Endothelial cell of umbilical vein (primary cell): ENCODE measurements around the gene SHISA8.

Experiments
- EZH2 ChIP-seq: IDR thresholded peaks from 2 replicates; pipeline ENCODE4 v1.6.1; 2012; ENCODE audit warnings: borderline replicate concordance, low read depth, mild to moderate bottlenecking, moderate library complexity, low read length, inconsistent platforms; ENCODE audit not compliant: severe bottlenecking
- TF ChIP-seq, protein P1 (sequence below), 2 donors: IDR thresholded peaks; 1 replicate in 1 of 2; 2 replicates in 1 of 2; pipeline ENCODE4 v1.5.1; 2011; ENCODE audit warnings: low read length in 2 of 2, mild to moderate bottlenecking in 2 of 2, moderate library complexity in 2 of 2, control low read depth in 1 of 2, inconsistent platforms in 1 of 2, low read depth in 1 of 2; ENCODE audit not compliant: insufficient read depth in 1 of 2; ENCODE audit errors: extremely low read depth in 1 of 2
- TF ChIP-seq, protein P2 (sequence below): IDR thresholded peaks from 2 replicates; pipeline ENCODE4 v1.6.1; 2011; ENCODE audit not compliant: insufficient read depth, insufficient read length

GRCh38 chr22:41891407-41891806, 23.5 kb downstream of the SHISA8 start:
- TF ChIP-seq, protein P1, sequence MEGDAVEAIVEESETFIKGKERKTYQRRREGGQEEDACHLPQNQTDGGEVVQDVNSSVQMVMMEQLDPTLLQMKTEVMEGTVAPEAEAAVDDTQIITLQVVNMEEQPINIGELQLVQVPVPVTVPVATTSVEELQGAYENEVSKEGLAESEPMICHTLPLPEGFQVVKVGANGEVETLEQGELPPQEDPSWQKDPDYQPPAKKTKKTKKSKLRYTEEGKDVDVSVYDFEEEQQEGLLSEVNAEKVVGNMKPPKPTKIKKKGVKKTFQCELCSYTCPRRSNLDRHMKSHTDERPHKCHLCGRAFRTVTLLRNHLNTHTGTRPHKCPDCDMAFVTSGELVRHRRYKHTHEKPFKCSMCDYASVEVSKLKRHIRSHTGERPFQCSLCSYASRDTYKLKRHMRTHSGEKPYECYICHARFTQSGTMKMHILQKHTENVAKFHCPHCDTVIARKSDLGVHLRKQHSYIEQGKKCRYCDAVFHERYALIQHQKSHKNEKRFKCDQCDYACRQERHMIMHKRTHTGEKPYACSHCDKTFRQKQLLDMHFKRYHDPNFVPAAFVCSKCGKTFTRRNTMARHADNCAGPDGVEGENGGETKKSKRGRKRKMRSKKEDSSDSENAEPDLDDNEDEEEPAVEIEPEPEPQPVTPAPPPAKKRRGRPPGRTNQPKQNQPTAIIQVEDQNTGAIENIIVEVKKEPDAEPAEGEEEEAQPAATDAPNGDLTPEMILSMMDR (IDR thresholded peaks at IDR 0.05; ENCODE audit: extremely low read depth in 1 of 2, insufficient read depth in 1 of 2, low read depth in 1 of 2, low read length in 2 of 2) = no peak
- TF ChIP-seq, protein P2, sequence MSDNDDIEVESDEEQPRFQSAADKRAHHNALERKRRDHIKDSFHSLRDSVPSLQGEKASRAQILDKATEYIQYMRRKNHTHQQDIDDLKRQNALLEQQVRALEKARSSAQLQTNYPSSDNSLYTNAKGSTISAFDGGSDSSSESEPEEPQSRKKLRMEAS = no peak
- TF ChIP-seq EZH2 = no peak
